ENCODE measurements around the gene CD248.

The CD248 gene

DNA sequence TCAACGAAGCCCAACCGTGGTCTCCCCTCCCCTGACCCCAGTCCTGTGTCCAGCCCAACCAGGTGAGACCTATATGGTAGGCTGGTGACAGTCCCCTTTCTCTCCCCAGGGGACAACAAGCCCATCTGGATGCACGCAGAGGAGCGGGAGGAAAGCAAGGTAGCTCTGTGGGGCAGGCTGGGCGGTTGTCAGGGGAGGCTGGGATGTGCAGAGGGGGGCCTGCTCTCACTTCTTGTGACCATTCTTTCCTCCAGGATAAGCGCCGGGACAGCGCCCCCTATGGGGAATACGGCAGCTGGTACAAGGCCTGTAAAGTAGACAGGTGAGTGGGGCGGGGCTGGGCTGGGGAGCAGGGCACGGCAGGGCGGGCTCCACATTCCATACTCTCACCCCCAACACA is 51.9 kb downstream of the CD248 start:
- Histone ChIP-seq H3K9me3 (ENCODE audit: control insufficient read depth, low read length) (no peaks in the 10 kb centered on the region), H3K27ac (ENCODE audit: insufficient read depth, low read depth, low read length, poor library complexity, severe bottlenecking) (no peak overlapping the region), H3K4me1 (ENCODE audit: control insufficient read depth, insufficient read depth, low read length) (no peaks in the 10 kb centered on the region), H3K36me3 (ENCODE audit: control insufficient read depth, insufficient read depth, low read length) (peaks cover 31% of the 10 kb centered on the region), H3K4me3 (ENCODE audit: insufficient read depth, low read depth, low read length) (no peak overlapping the region), H3K27me3 (ENCODE audit: control insufficient read depth, insufficient read depth, low read length, poor library complexity, severe bottlenecking) (no peaks in the 10 kb centered on the region)
- 78 to 81% methylated on average over 12 of the region's 12 CpGs for WGBS, 2 experiments

Data from ectodermal cell (in vitro differentiated cells).